ENCODE data around the gene FCN2.

FCN2 gene

GRCh38 chr9:134919303-134919702 lies 38.7 kb downstream of the FCN2 start:
- DNase-seq (ENCODE audit: low read depth): no peak
- H3K4me3 ChIP-seq (ENCODE audit: control insufficient read depth, low read depth, low read length): no peak overlapping the region
- no peak for TF ChIP-seq CTCF (conservative IDR thresholded peaks at IDR 0.05; ENCODE audit: control insufficient read depth, insufficient read depth, low read depth, low read length)

GRCh38 chr9:134922066-134922931 lies 41.7 kb downstream of the FCN2 start:
- no peak for DNase-seq (ENCODE audit: low read depth)
- TF ChIP-seq CTCF (conservative IDR thresholded peaks at IDR 0.05; ENCODE audit: control insufficient read depth, insufficient read depth, low read depth, low read length): no peak
- no peak overlapping the region for H3K4me3 ChIP-seq (ENCODE audit: control insufficient read depth, low read depth, low read length)

DNA sequence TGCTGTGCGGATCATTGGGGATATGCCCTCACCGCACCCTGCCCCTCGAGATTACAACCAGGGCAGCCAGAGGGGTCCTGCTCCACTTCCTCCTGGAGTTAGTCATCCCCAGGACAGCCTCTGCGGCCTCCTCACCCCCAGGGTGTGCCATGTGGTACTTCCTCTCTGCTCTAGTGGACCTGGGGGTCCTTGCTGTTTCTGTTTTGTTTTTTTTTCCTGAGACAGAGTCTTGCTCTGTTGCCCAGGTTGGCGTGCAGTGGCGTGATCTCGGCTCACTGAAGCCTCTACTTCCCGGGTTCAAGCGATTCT lies 42.3 kb downstream of the FCN2 start:
- DNase-seq (ENCODE audit: low read depth): no peak
- no peak for TF ChIP-seq CTCF (conservative IDR thresholded peaks at IDR 0.05; ENCODE audit: control insufficient read depth, insufficient read depth, low read depth, low read length)
- H3K4me3 ChIP-seq (ENCODE audit: control insufficient read depth, low read depth, low read length): no peak overlapping the region

GRCh38 chr9:134923466-134923865 lies 42.9 kb downstream of the FCN2 start:
- H3K4me3 ChIP-seq (ENCODE audit: control insufficient read depth, low read depth, low read length): no peak overlapping the region
- DNase-seq (ENCODE audit: low read depth): no peak
- no peak for TF ChIP-seq CTCF (conservative IDR thresholded peaks at IDR 0.05; ENCODE audit: control insufficient read depth, insufficient read depth, low read depth, low read length)

DNA sequence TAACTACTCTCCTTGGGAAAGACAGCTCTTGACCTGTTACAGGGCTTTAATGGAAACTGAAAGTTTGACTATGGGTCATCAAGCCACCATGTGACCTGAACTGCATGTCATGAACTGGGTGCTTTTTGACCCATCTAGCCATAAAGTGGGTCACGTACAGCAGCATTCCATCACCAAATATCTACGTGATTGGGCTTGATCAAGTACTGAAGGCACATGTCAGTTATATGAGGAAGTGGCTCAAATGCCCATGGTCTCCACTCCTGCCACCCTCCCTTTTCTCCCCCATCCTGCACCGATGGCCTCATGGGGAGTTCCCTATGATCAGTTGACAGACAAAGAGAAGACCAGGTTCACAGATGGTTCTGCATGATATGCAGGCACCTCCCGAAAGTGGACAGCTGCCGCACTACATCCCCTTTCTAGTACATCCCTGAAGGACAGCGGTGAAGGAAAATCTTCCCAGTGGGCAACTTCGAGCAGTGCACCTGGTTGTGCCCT lies 44.5 kb downstream of the FCN2 start:
- H3K4me3 ChIP-seq (ENCODE audit: control insufficient read depth, low read depth, low read length): no peak overlapping the region
- DNase-seq (ENCODE audit: low read depth): no peak
- no peak for TF ChIP-seq CTCF (conservative IDR thresholded peaks at IDR 0.05; ENCODE audit: control insufficient read depth, insufficient read depth, low read depth, low read length)

- H3K4me3 ChIP-seq (ENCODE audit: control insufficient read depth, low read depth, low read length): no peak overlapping the region
- no peak for DNase-seq (ENCODE audit: low read depth)
Observed at GRCh38 chr9:134928436-134929192, 48.0 kb downstream of the FCN2 start.

More at GRCh38 chr9:134928436-134929192, 48.0 kb downstream of the FCN2 start:
- TF ChIP-seq CTCF (conservative IDR thresholded peaks at IDR 0.05; ENCODE audit: control insufficient read depth, insufficient read depth, low read depth, low read length): no peak

Measured in fibroblast of mammary gland (primary cell).